Measurements from ENCODE around the gene GGN.
"Not testable (repeated sequence)": the region's sequence is repeated elsewhere in the genome, so short reads cannot be mapped to it uniquely, and the experiment has no call there.

GGN gene

GRCh38 chr19:38429055-38429810, 41.4 kb upstream of the GGN start:
- DNase-seq (ENCODE audit: insufficient read length, low spot score) (no peak), FAIRE-seq (no peak)
- TF ChIP-seq CTCF (IDR thresholded peaks at IDR 0.05; ENCODE audit: insufficient read depth, missing control alignments): no peak

GRCh38 chr19:38427035-38427677, 39.3 kb upstream of the GGN start:
- not testable (repeated sequence) for DNase-seq (ENCODE audit: insufficient read length, low spot score); FAIRE-seq

GRCh38 chr19:38425810-38426466, 38.1 kb upstream of the GGN start, which contains the start of gene RASGRP4:
RASGRP4 (minus strand) TSS chr19:38426219; CDS start chr19:38426091, 128 bp downstream.
- no peak for FAIRE-seq
- DNase-seq (ENCODE audit: insufficient read length, low spot score): no peak
- TF ChIP-seq CTCF (IDR thresholded peaks at IDR 0.05; ENCODE audit: insufficient read depth, missing control alignments): no peak

GRCh38 chr19:38425222-38425809, 37.5 kb upstream of the GGN start:
- TF ChIP-seq CTCF (IDR thresholded peaks at IDR 0.05; ENCODE audit: insufficient read depth, missing control alignments): no peak
- no peak for DNase-seq (ENCODE audit: insufficient read length, low spot score)
- FAIRE-seq: no peak

- no peak for TF ChIP-seq CTCF (IDR thresholded peaks at IDR 0.05; ENCODE audit: insufficient read depth, missing control alignments)
- FAIRE-seq (no peak), DNase-seq (ENCODE audit: insufficient read length, low spot score) (no peak)
Measured at GRCh38 chr19:38424272-38424671, 36.4 kb upstream of the GGN start.

GRCh38 chr19:38422438-38422837, 34.6 kb upstream of the GGN start:
- DNase-seq (ENCODE audit: insufficient read length, low spot score): no peak
- no peak for TF ChIP-seq CTCF (IDR thresholded peaks at IDR 0.05; ENCODE audit: insufficient read depth, missing control alignments)
- FAIRE-seq: no peak

- FAIRE-seq (no peak), DNase-seq (ENCODE audit: insufficient read length, low spot score) (no peak)
- TF ChIP-seq CTCF (IDR thresholded peaks at IDR 0.05; ENCODE audit: insufficient read depth, missing control alignments): no peak
Measured at GRCh38 chr19:38421856-38422255, 34.0 kb upstream of the GGN start.

Measured in D721Med (cell line).